GM12865 (cell line): Measurements from ENCODE around the gene GRB14.

Source experiments
- DNase-seq: peaks from one replicate; pipeline ENCODE4 v3.0.0; 2010; ENCODE audit warnings: low read depth
- H3K4me3 ChIP-seq: 2 replicates; pipeline ENCODE4 v1.5.1; 2011; ENCODE audit warnings: mild to moderate bottlenecking, low read depth, low read length, control low read depth
- CTCF ChIP-seq: IDR thresholded peaks from 2 replicates; pipeline ENCODE4 v1.5.1; 2011; ENCODE audit warnings: low read length, control low read depth, low read depth, inconsistent platforms; ENCODE audit not compliant: insufficient read depth; ENCODE audit errors: missing control alignments

The GRB14 gene

GRCh38 chr2:164464376-164464775 is 156.9 kb downstream of the GRB14 start:
- DNase-seq, result no peak
- H3K4me3 ChIP-seq, result no peak overlapping the region
- no peak for TF ChIP-seq CTCF

- TF ChIP-seq CTCF, result no peak
- DNase-seq, result no peak
- no peak overlapping the region for H3K4me3 ChIP-seq
Measured at GRCh38 chr2:164458792-164459191, 162.5 kb downstream of the GRB14 start.

GRCh38 chr2:164457271-164457670 is 164.0 kb downstream of the GRB14 start:
- DNase-seq, result no peak
- no peak for TF ChIP-seq CTCF
- no peak overlapping the region for H3K4me3 ChIP-seq

GRCh38 chr2:164456619-164457018 is 164.7 kb downstream of the GRB14 start:
- peak; percentile 3 for DNase-seq
- H3K4me3 ChIP-seq, result no peak overlapping the region
- no peak for TF ChIP-seq CTCF

GRCh38 chr2:164453656-164454305 is 167.5 kb downstream of the GRB14 start:
- DNase-seq, result no peak
- H3K4me3 ChIP-seq, result no peak overlapping the region
- TF ChIP-seq CTCF, result no peak

- DNase-seq, result no peak
- H3K4me3 ChIP-seq, result no peak overlapping the region
- no peak for TF ChIP-seq CTCF
Measured at GRCh38 chr2:164450278-164450677, 171.0 kb downstream of the GRB14 start.

- TF ChIP-seq CTCF, result no peak
- no peak overlapping the region for H3K4me3 ChIP-seq
- no peak for DNase-seq
Measured at GRCh38 chr2:164449706-164450105, 171.6 kb downstream of the GRB14 start.
